GM12878 (cell line): ENCODE results near the gene H6PD. TPM values are rescaled to one million over a fixed set of nuclear protein-coding genes. Genes with fewer than 3 reads are reported as not detected.

Experiments used
- ATAC-seq: fragments of 200-7000 bp; cut with Tn5 transposase; 3 replicates; pipeline ENCODE4 v1.9.1; 2020; ENCODE audit warnings: mild to moderate bottlenecking, moderate library complexity
- BruUV-seq: library from RNA; stranded (reverse); fragments of 400-500 nt; replicated peaks from 2 replicates; lab custom pipeline; 2021; lab: Mats Ljungman, UMichigan
- CTCF ChIA-PET: fragments of 300-600 bp; sonication (Branson Sonifier 250); formaldehyde crosslinking; extraction: SDS; loops from one replicate; lab custom pipeline; 2021; ENCODE audit warnings: inconsistent platforms; lab: Yijun Ruan, JAX
- POLR2A ChIA-PET: fragments of 350-600 bp; formaldehyde crosslinking; extraction: SDS; loops from one replicate; lab custom pipeline; 2021; ENCODE audit warnings: inconsistent platforms; lab: Charles Lee
- RAD21 ChIA-PET: fragments of 300-600 bp; sonication (Branson Sonifier 250); formaldehyde crosslinking; loops from one replicate; lab custom pipeline; 2023; ENCODE audit warnings: antibody characterized with exemption; ENCODE audit not compliant: unreplicated experiment; lab: Charles Lee
- SMC1A ChIA-PET: fragments of 300-600 bp; sonication (Branson Sonifier 250); formaldehyde crosslinking; loops from one replicate; lab custom pipeline; 2023; ENCODE audit not compliant: unreplicated experiment, uncharacterized antibody; lab: Charles Lee
- DNase-seq: peaks from one replicate; pipeline ENCODE4 v3.0.0-alpha.2; 2011; ENCODE audit warnings: low read depth, low spot score
- FAIRE-seq: peaks from 3 replicates; lab custom pipeline; 2011; peaks lifted over from hg19 to GRCh38; lab: Jason Lieb, UNC
- H2AFZ ChIP-seq: 2 replicates; pipeline ENCODE4 v1.6.0; 2011; ENCODE audit warnings: low read depth, low read length, control low read depth; ENCODE audit not compliant: control insufficient read depth
- H3K27ac ChIP-seq: 2 replicates; pipeline ENCODE4 v1.5.1; 2011; ENCODE audit warnings: control low read depth; ENCODE audit not compliant: control insufficient read depth, insufficient read depth
- H3K27me3 ChIP-seq, 2 experiments: replicated peaks in 1 of 2; 2 replicates each; pipeline versions ENCODE4 v1.6.0 to v1.6.1; 2011; ENCODE audit warnings: low read length in 1 of 2; ENCODE audit not compliant: control insufficient read depth in 2 of 2, insufficient read depth in 2 of 2
- H3K36me3 ChIP-seq, 2 experiments: 2 replicates each; pipeline ENCODE4 v1.5.1; 2011; ENCODE audit warnings: low read length in 1 of 2; ENCODE audit not compliant: control insufficient read depth in 2 of 2, insufficient read depth in 2 of 2
- H3K4me1 ChIP-seq: 2 replicates; pipeline ENCODE4 v1.6.1; 2011; ENCODE audit warnings: mild to moderate bottlenecking, low read length, moderate library complexity, mixed read lengths; ENCODE audit not compliant: control insufficient read depth, insufficient read depth
- H3K4me2 ChIP-seq: 2 replicates; pipeline ENCODE4 v1.6.0; 2011; ENCODE audit warnings: control low read depth; ENCODE audit not compliant: control insufficient read depth, insufficient read depth
- H3K4me3 ChIP-seq: fragments of 200-600 bp; sonication (generic); 2 replicates; pipeline ENCODE4 v1.5.1; 2016
- H3K79me2 ChIP-seq: 2 replicates; pipeline ENCODE4 v1.6.0; 2011; ENCODE audit warnings: low read length; ENCODE audit not compliant: control insufficient read depth, insufficient read depth
- H3K9ac ChIP-seq: 2 replicates; pipeline ENCODE4 v1.8.0; 2011; ENCODE audit warnings: low read length, control low read depth, mixed read lengths; ENCODE audit not compliant: control insufficient read depth, insufficient read depth
- H3K9me3 ChIP-seq: replicated peaks from 3 replicates; pipeline ENCODE4 v1.5.1; 2011; ENCODE audit warnings: mild to moderate bottlenecking, low read length; ENCODE audit not compliant: control insufficient read depth, insufficient read depth
- H4K20me1 ChIP-seq: 2 replicates; pipeline ENCODE4 v1.6.0; 2011; ENCODE audit not compliant: control insufficient read depth, insufficient read depth
- ATF3 ChIP-seq: IDR thresholded peaks from 2 replicates; pipeline ENCODE4 v1.6.1; 2011; ENCODE audit warnings: low read depth, mild to moderate bottlenecking, low read length, moderate library complexity, borderline replicate concordance; ENCODE audit errors: extremely low read depth
- CTCF ChIP-seq, 3 experiments: IDR thresholded peaks in 2 of 3; conservative IDR thresholded peaks in 1 of 3; 2 replicates each; pipeline ENCODE4 v1.5.1; 2011; ENCODE audit warnings: low read depth in 3 of 3, low read length in 3 of 3, mild to moderate bottlenecking in 3 of 3, control low read depth in 2 of 3, moderate library complexity in 2 of 3, inconsistent platforms in 1 of 3, mixed read lengths in 1 of 3; ENCODE audit not compliant: control insufficient read depth in 2 of 3, insufficient read depth in 1 of 3; ENCODE audit errors: extremely low read depth in 1 of 3
- NR2C2 ChIP-seq: IDR thresholded peaks from 2 replicates; pipeline ENCODE4 v1.6.1; 2011; ENCODE audit warnings: borderline replicate concordance, low read depth; ENCODE audit not compliant: control insufficient read depth, insufficient read length
- RAD51 ChIP-seq: fragments of 450-650 bp; IDR thresholded peaks from 2 replicates; pipeline ENCODE4 v1.6.1; 2016; ENCODE audit warnings: moderate library complexity, mild to moderate bottlenecking, inconsistent platforms
- RB1 ChIP-seq: fragments of 450-650 bp; formaldehyde crosslinking; IDR thresholded peaks from 2 replicates; pipeline ENCODE4 v1.6.1; 2017; ENCODE audit warnings: mild to moderate bottlenecking, borderline replicate concordance
- YBX1 ChIP-seq: fragments of 450-650 bp; IDR thresholded peaks from 2 replicates; pipeline ENCODE4 v1.6.1; 2016; ENCODE audit warnings: antibody characterized with exemption
- WGBS: methylation state at CpG from one replicate; pipeline ENCODE4 v1.1.6; 2016; ENCODE audit warnings: low lambda C conversion rate; ENCODE audit not compliant: insufficient replicate concordance, insufficient coverage; ENCODE audit errors: missing lambda C conversion rate; 5-methylcytosine and 5-hydroxymethylcytosine counted together
- in situ Hi-C: fragments of 300-500 bp; cut with MboI; formaldehyde crosslinking; loops from 9 replicates; pipeline ENCODE4 v1.14.3; 2018; ENCODE audit warnings: mixed read lengths
- intact Hi-C: fragments of 100-400 bp; cut with micrococcal nuclease; formaldehyde crosslinking; loops from one replicate; pipeline ENCODE4 v1.14.2; 2022; ENCODE audit not compliant: unreplicated experiment
- polyA plus RNA-seq, 11 experiments: library from polyadenylated mRNA; depleted of rRNA in 4 of 11; unstranded in 6 of 11; stranded (reverse) in 5 of 11; fragments of >200 nt; fragmentation: Nextera tagmentation in 4 of 11; fragmentation: Illumina TruSeq in 1 of 11; extraction: Ambion mirVana in 4 of 11; extraction: Trizol in 1 of 11; gene quantifications; 1 replicate in 1 of 11; 2 replicates in 10 of 11; pipeline versions ENCODE4 v1.2.1 to v1.2.3, GENCODE V29; 2011 to 2016; ENCODE audit warnings: inconsistent platforms in 2 of 11, missing spikeins in 2 of 11, low read depth in 1 of 11
- total RNA-seq, 4 experiments: library from RNA; depleted of rRNA in 3 of 4; stranded (reverse); fragments of >200 nt in 3 of 4; fragmentation: Illumina TruSeq in 1 of 4; extraction: Trizol in 1 of 4; gene quantifications; 2 replicates each; pipeline versions ENCODE4 v1.2.1 to v1.2.3, GENCODE V29; 2013 to 2021

The H6PD gene
- total and polyA plus RNA-seq, 10 of the 15 experiments (the other 5 are each of a cell fraction or from before 2014, with no cell fraction given): 1.2 to 20.7 (median 7.7) TPM

- Histone ChIP-seq H3K27me3 (no peaks in the 10 kb centered on the region), H4K20me1 (no peaks in the 10 kb centered on the region; the same call in 1 of the 2 replicates), H2AFZ (no peak overlapping the region), H3K4me2 (no peak overlapping the region), H3K4me1 (no peaks in the 10 kb centered on the region), H3K9ac (no peak overlapping the region), H3K9me3 (no peaks in the 10 kb centered on the region), H3K27ac (no peak overlapping the region), H3K4me3 (no peak overlapping the region)
- POLR2A ChIA-PET: interaction anchor here (0.6 kb wide), 1 partner anchor 225 kb away, joined by 4 read pairs; no protein-coding TSS in a partner anchor
- RAD21 ChIA-PET: interaction anchor here (0.7 to 4.4 kb wide), 17 partner anchors 8 to 234 kb away, joined by 3 to 44 read pairs (median 4); no protein-coding TSS in a partner anchor
- in situ Hi-C loops: no loop called here
- intact Hi-C loops: loop anchor here (1.0 kb wide), 1 partner anchor 224 kb away; no protein-coding TSS in a partner anchor
- no peak for FAIRE-seq
- SMC1A ChIA-PET: interaction anchor here (0.7 to 1.7 kb wide), 11 partner anchors 8 to 224 kb away, joined by 3 to 14 read pairs (median 3); no protein-coding TSS in a partner anchor
- WGBS: 65% methylated on average over 7 of the region's 7 CpGs
- TF ChIP-seq RAD51 (no peak), NR2C2 (no peak), CTCF (IDR thresholded peaks at IDR 0.05 in 2 of 3, conservative IDR thresholded peaks at IDR 0.05 in 1 of 3; ENCODE audit: control insufficient read depth in 2 of 3, extremely low read depth in 1 of 3, insufficient read depth in 1 of 3, low read depth in 3 of 3, low read length in 3 of 3) (no peak), ATF3 (no peak), RB1 (0 out of 2 replicates have a peak, but pooled peaks have one; percentile 15), YBX1 (no peak)
- TF ChIP-seq, all 136 proteins: peak for 1
- CTCF ChIA-PET: interaction anchor here (0.6 to 4.2 kb wide), 27 partner anchors 8 to 1423 kb away, joined by 3 to 52 read pairs (median 4); partner anchors contain the start of genes H6PD and TMEM201
- H3K79me2 ChIP-seq: no peaks in the 10 kb centered on the region
- ATAC-seq: no peak
- BruUV-seq: no TSS peak
- H3K36me3 ChIP-seq: no peaks in the 10 kb centered on the region
- no peak for DNase-seq
Observed at GRCh38 chr1:9267352-9267686, 32.7 kb downstream of the H6PD start.
